Measurements from ENCODE around the gene PCSK6. TPM values are rescaled to one million over a fixed set of nuclear protein-coding genes. Genes with fewer than 3 reads are reported as not detected.

PCSK6 gene
- total RNA-seq, 2 experiments from 2014 or later: 2.7 to 3.0 TPM

DNA sequence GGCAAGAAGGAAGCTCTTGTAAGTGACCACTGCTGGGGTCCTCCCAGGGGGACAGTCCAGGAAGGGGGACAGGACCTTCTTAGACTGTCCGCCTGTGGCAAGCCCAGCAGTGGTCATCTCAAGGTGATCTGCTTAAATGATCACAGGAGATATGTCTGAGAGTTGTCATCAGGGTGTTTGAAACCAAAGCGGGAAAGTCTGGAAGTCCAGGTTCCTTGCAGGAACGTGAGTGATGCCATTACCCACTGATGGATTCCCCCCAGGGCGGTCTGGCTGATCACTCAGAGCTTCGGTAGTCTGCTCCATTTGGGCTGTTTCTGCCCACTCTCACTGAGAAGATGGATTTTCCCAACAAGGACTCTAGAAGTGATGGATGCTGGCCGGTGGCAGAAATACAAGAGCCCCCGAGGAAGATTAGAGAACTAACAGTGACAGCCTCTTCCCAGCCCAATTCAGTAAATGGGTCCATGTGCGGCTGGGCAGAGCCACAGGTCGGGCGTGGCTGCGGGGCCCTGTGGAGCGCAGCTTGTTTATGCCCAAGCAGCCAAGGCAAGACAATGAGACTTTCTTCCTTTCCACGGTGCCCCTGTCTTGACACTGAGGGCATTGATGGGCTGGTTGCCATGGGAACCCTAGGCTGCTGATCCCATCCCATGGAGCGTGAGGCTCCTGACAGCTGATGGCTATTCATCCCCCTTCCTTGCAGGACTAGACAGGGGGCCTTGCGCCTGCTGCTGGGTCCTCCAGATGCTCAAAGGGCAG is 9.5 kb downstream of the PCSK6 start:
- intact Hi-C loops (cut with micrococcal nuclease): no loop called here
- H3K9me3 Mint-ChIP-seq: no peaks in the 10 kb centered on the region
- POLR2A ChIA-PET: no interaction called here
- ATAC-seq (no peak), DNase-seq (no peak)
- H3K27me3 Mint-ChIP-seq: peaks cover 6% of the 10 kb centered on the region
- H3K36me3 Mint-ChIP-seq (ENCODE audit: low read depth): no peaks in the 10 kb centered on the region
- CTCF ChIA-PET: no interaction called here
- H3K27ac Mint-ChIP-seq: no peak overlapping the region
- TF ChIP-seq, protein P1, sequence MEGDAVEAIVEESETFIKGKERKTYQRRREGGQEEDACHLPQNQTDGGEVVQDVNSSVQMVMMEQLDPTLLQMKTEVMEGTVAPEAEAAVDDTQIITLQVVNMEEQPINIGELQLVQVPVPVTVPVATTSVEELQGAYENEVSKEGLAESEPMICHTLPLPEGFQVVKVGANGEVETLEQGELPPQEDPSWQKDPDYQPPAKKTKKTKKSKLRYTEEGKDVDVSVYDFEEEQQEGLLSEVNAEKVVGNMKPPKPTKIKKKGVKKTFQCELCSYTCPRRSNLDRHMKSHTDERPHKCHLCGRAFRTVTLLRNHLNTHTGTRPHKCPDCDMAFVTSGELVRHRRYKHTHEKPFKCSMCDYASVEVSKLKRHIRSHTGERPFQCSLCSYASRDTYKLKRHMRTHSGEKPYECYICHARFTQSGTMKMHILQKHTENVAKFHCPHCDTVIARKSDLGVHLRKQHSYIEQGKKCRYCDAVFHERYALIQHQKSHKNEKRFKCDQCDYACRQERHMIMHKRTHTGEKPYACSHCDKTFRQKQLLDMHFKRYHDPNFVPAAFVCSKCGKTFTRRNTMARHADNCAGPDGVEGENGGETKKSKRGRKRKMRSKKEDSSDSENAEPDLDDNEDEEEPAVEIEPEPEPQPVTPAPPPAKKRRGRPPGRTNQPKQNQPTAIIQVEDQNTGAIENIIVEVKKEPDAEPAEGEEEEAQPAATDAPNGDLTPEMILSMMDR (IDR thresholded peaks at IDR 0.05): no peak
- H3K4me3 Mint-ChIP-seq: no peak overlapping the region
- no peaks in the 10 kb centered on the region for H3K4me1 Mint-ChIP-seq (ENCODE audit: low read depth)

DNA sequence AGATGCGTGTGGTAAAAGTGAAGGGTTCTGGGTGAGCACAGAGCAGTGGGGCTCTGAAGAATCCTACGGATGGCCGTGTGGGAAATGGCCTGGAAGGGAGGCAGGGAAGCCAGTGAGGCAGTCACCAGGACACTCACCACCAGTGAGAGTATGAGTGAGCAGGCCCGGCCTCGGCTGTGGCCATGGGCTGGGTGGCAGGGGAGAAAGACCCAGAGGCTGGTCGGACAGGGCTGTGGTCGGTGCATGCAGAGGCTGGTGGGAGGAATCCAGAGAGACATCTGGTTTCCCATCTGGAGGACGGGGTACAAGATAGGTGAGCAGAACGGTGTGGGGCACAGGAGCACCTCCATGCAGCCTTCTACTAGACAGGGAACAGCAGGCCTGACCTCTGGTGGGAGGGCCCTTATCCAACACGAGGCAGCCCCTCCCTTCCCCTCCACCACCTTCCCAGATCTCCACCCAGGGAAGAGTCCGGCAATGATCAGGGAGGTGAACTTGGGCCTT is 10.1 kb downstream of the PCSK6 start:
- intact Hi-C loops (cut with micrococcal nuclease): no loop called here
- DNase-seq (no peak), ATAC-seq (no peak)
- CTCF ChIA-PET: no interaction called here
- Mint-ChIP-seq H3K27me3 (peaks cover 6% of the 10 kb centered on the region), H3K9me3 (no peaks in the 10 kb centered on the region), H3K36me3 (ENCODE audit: low read depth) (no peaks in the 10 kb centered on the region), H3K4me1 (ENCODE audit: low read depth) (no peaks in the 10 kb centered on the region), H3K4me3 (no peak overlapping the region), H3K27ac (no peak overlapping the region)
- TF ChIP-seq, protein P1 (IDR thresholded peaks at IDR 0.05): no peak
- POLR2A ChIA-PET: no interaction called here

DNA sequence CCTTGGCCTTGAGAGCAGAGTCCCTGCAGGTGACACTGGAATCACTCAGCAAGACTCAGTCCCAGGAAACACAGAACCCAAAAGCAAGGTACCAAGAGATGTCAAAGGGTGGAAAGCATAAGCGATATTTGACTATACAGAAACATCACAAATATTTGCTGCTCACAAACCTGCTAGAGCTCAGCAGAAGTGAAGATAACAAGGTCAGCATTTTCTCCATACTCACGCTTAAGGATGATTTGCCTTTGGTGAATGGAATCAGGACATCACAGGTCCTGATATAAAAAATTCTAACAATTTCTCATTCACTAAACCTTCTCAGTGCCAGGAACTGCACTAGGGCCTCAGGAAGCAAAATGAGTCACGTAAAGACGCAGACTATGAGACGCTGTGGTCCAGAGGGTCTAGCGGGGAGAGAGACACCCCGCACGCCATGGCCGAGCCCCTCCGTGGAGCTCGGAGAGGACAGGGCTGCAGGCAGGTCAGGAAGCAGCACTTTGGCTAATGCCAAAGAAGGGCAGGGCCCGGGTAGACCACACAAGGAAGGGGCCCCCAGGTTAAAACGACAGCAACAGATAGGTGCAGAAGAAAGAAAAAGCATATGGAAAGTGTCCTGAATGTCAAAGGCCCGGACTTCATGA is 10.7 kb downstream of the PCSK6 start:
- no peaks in the 10 kb centered on the region for H3K4me1 Mint-ChIP-seq (ENCODE audit: low read depth)
- no peaks in the 10 kb centered on the region for H3K36me3 Mint-ChIP-seq (ENCODE audit: low read depth)
- H3K27ac Mint-ChIP-seq: no peak overlapping the region
- H3K27me3 Mint-ChIP-seq: peaks cover 3% of the 10 kb centered on the region
- H3K4me3 Mint-ChIP-seq: no peak overlapping the region
- ATAC-seq (no peak), DNase-seq (no peak)
- intact Hi-C loops (cut with micrococcal nuclease): no loop called here
- CTCF ChIA-PET: no interaction called here
- TF ChIP-seq, protein P1 (IDR thresholded peaks at IDR 0.05): no peak
- H3K9me3 Mint-ChIP-seq: no peaks in the 10 kb centered on the region
- POLR2A ChIA-PET: no interaction called here

- TF ChIP-seq, protein P1 (IDR thresholded peaks at IDR 0.05): no peak
- Mint-ChIP-seq H3K4me1 (ENCODE audit: low read depth) (no peaks in the 10 kb centered on the region), H3K9me3 (no peaks in the 10 kb centered on the region), H3K4me3 (no peak overlapping the region), H3K27ac (no peak overlapping the region), H3K36me3 (ENCODE audit: low read depth) (no peaks in the 10 kb centered on the region), H3K27me3 (peaks cover 3% of the 10 kb centered on the region)
- DNase-seq (no peak), ATAC-seq (no peak)
- CTCF ChIA-PET: no interaction called here
- intact Hi-C loops (cut with micrococcal nuclease): no loop called here
- POLR2A ChIA-PET: no interaction called here
Observed at GRCh38 chr15:101477851-101478362, 11.6 kb downstream of the PCSK6 start.

GRCh38 chr15:101476756-101477155 is 12.8 kb downstream of the PCSK6 start:
- Mint-ChIP-seq H3K4me3 (no peak overlapping the region), H3K27ac (no peak overlapping the region), H3K36me3 (ENCODE audit: low read depth) (no peaks in the 10 kb centered on the region), H3K27me3 (peaks cover 3% of the 10 kb centered on the region), H3K4me1 (ENCODE audit: low read depth) (no peaks in the 10 kb centered on the region), H3K9me3 (no peaks in the 10 kb centered on the region)
- ATAC-seq (no peak), DNase-seq (no peak)
- CTCF ChIA-PET: no interaction called here
- TF ChIP-seq, protein P1 (IDR thresholded peaks at IDR 0.05): no peak
- POLR2A ChIA-PET: no interaction called here
- intact Hi-C loops (cut with micrococcal nuclease): no loop called here
